Thyroid gland (tissue), 4 donors: ENCODE measurements around the gene SERPINB13.

ENCODE experiments used
- POLR2A ChIP-seq, 2 donors: fragments of 450-650 bp; IDR thresholded peaks; one replicate each; pipeline ENCODE4 v1.6.1; 2017; ENCODE audit warnings: antibody characterized with exemption in 2 of 2, mild to moderate bottlenecking in 2 of 2, moderate library complexity in 1 of 2
- TF ChIP-seq, protein P1 (sequence below), 6 experiments: fragments of 200-600 bp in 3 of 6; fragments of 450-650 bp in 3 of 6; sonication (generic) in 3 of 6; IDR thresholded peaks; one replicate each; pipeline ENCODE4 v1.5.1; 2016 to 2019; ENCODE audit warnings: antibody characterized with exemption in 6 of 6, mild to moderate bottlenecking in 2 of 6, inconsistent platforms in 1 of 6, moderate library complexity in 1 of 6

DNA sequence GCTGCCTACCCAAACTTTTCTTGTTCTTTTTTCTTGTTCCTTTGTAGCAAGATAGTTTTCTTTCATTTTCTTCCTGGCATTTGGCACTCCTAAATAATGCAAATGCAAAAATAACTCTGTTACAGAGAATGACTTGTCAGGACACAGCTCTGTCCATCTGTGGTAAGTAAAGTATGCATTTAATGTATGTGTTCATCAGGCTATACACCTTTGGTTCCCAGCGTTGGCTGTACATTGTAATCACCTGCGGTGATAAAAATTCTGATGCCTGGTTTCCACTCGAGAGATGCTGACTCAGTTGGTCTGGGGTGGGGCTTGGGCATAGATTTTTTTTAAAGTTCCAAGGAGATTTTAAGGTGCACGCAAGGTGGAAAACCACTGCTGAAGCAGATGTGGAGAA, at the start of gene SERPINB13:
- TF ChIP-seq, protein P1, sequence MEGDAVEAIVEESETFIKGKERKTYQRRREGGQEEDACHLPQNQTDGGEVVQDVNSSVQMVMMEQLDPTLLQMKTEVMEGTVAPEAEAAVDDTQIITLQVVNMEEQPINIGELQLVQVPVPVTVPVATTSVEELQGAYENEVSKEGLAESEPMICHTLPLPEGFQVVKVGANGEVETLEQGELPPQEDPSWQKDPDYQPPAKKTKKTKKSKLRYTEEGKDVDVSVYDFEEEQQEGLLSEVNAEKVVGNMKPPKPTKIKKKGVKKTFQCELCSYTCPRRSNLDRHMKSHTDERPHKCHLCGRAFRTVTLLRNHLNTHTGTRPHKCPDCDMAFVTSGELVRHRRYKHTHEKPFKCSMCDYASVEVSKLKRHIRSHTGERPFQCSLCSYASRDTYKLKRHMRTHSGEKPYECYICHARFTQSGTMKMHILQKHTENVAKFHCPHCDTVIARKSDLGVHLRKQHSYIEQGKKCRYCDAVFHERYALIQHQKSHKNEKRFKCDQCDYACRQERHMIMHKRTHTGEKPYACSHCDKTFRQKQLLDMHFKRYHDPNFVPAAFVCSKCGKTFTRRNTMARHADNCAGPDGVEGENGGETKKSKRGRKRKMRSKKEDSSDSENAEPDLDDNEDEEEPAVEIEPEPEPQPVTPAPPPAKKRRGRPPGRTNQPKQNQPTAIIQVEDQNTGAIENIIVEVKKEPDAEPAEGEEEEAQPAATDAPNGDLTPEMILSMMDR (IDR thresholded peaks at IDR 0.05) = no peak
- no peak for TF ChIP-seq POLR2A (IDR thresholded peaks at IDR 0.05)
